ENCODE data around the gene ZNF48.

Gene ZNF48

GRCh38 chr16:30369091-30369937 is 25.9 kb upstream of the ZNF48 start:
- Histone ChIP-seq H3K4me3 (ENCODE audit: low read depth, low read length) (peak overlapping the region; percentile 73), H3K9me3 (ENCODE audit: severe bottlenecking) (no peaks in the 10 kb centered on the region), H3K36me3 (peaks cover 38% of the 10 kb centered on the region), H3K27me3 (ENCODE audit: insufficient read depth, low read depth, severe bottlenecking) (no peaks in the 10 kb centered on the region), H3K27ac (peak overlapping the region; percentile 64)
- TF ChIP-seq, protein P1, sequence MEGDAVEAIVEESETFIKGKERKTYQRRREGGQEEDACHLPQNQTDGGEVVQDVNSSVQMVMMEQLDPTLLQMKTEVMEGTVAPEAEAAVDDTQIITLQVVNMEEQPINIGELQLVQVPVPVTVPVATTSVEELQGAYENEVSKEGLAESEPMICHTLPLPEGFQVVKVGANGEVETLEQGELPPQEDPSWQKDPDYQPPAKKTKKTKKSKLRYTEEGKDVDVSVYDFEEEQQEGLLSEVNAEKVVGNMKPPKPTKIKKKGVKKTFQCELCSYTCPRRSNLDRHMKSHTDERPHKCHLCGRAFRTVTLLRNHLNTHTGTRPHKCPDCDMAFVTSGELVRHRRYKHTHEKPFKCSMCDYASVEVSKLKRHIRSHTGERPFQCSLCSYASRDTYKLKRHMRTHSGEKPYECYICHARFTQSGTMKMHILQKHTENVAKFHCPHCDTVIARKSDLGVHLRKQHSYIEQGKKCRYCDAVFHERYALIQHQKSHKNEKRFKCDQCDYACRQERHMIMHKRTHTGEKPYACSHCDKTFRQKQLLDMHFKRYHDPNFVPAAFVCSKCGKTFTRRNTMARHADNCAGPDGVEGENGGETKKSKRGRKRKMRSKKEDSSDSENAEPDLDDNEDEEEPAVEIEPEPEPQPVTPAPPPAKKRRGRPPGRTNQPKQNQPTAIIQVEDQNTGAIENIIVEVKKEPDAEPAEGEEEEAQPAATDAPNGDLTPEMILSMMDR (IDR thresholded peaks at IDR 0.05; ENCODE audit: low read depth, low read length) = no peak
- DNase-seq = no peak

DNA sequence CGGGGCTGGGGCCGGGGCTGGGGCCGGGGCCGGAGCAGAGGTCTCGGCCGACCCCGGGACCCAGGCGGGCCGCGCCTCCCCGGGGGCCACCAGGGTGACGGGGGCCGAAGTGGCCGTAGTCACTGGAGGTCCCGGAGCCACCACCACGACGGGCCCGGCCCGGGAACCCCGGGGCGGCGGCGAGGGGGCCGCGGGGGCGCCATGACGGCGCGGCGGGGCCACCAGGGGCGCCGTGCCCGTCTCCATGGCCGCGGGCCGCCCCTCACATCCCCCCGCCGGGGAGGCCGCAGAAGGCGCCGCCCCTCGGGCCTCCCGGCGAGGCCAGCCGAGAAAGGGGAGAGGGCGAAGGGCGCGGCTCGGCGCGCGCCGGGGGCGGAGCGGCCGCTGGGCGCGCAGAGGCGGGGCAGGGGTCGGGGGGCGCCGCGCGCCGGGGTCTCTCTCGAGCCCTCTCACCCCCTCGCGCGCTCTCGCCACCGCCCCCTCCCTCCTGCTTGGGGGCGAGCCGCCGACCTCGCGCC is 25.2 kb upstream of the ZNF48 start:
- TF ChIP-seq, protein P1 (IDR thresholded peaks at IDR 0.05; ENCODE audit: low read depth, low read length) = no peak
- Histone ChIP-seq H3K4me3 (ENCODE audit: low read depth, low read length) (peak overlapping the region; percentile 73), H3K27me3 (ENCODE audit: insufficient read depth, low read depth, severe bottlenecking) (no peaks in the 10 kb centered on the region), H3K27ac (peak overlapping the region; percentile 64), H3K9me3 (ENCODE audit: severe bottlenecking) (no peaks in the 10 kb centered on the region), H3K36me3 (peaks cover 31% of the 10 kb centered on the region)
- no peak for DNase-seq

DNA sequence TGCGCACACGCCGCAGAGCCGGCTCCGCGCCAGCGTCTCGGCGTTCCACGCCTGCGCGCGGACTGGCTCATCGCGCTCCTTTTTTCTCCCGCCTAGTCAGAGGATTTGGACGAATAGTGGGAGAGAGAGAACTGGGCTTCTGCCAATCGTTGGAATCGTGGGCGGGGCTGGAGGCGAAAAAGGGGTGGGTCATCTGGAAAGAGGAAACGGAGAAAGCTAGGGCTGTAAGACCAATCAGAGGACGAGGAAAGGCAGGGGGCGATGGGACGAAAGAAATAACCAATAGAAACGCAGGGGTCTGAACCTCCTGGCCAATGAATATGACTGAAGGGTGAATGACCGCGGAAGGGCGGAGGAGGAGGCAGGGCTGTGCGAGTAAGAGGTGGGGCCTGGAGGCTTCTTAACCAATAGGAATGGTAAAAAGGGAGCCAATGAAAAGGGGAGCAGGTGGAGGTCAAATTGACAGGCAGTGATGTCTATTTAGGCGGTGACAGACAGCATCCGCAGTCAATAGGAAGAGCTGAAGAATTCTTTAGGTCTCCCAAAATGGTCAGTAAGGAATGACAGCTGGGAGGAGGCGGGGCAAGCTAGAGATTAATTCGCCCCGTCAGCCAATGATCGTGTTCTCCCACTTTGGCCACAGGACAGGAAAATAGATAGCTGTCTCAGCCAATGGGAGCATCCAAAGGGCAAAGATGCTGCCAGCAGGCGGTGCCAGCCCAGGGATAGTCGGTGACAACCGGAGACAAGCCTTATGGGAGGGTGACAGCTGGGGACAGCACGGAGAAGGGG is 24.6 kb upstream of the ZNF48 start, which contains the start of gene TBC1D10B:
TSS of gene TBC1D10B (minus strand) at position 39 of the 792 bp plus-strand sequence. CDS start 311 bp downstream, outside the sequence.
- H3K27ac ChIP-seq = peak within 1 kb of the TSS; percentile 90
- peak; percentile 100 for DNase-seq
- peaks cover 24% of the 10 kb centered on the region for H3K36me3 ChIP-seq
- no peaks in the 10 kb centered on the region for H3K27me3 ChIP-seq (ENCODE audit: insufficient read depth, low read depth, severe bottlenecking)
- TF ChIP-seq, protein P1 (IDR thresholded peaks at IDR 0.05; ENCODE audit: low read depth, low read length) = peak; percentile 40
- peak within 1 kb of the TSS; percentile 73 for H3K4me3 ChIP-seq (ENCODE audit: low read depth, low read length)
- no peaks in the 10 kb centered on the region for H3K9me3 ChIP-seq (ENCODE audit: severe bottlenecking)

GRCh38 chr16:30371248-30371816 is 23.9 kb upstream of the ZNF48 start:
- DNase-seq = no peak
- Histone ChIP-seq H3K27ac (peak overlapping the region; percentile 90), H3K9me3 (ENCODE audit: severe bottlenecking) (no peaks in the 10 kb centered on the region), H3K27me3 (ENCODE audit: insufficient read depth, low read depth, severe bottlenecking) (no peaks in the 10 kb centered on the region), H3K4me3 (ENCODE audit: low read depth, low read length) (peak overlapping the region; percentile 45), H3K36me3 (peaks cover 18% of the 10 kb centered on the region)
- TF ChIP-seq, protein P1 (IDR thresholded peaks at IDR 0.05; ENCODE audit: low read depth, low read length) = no peak

DNA sequence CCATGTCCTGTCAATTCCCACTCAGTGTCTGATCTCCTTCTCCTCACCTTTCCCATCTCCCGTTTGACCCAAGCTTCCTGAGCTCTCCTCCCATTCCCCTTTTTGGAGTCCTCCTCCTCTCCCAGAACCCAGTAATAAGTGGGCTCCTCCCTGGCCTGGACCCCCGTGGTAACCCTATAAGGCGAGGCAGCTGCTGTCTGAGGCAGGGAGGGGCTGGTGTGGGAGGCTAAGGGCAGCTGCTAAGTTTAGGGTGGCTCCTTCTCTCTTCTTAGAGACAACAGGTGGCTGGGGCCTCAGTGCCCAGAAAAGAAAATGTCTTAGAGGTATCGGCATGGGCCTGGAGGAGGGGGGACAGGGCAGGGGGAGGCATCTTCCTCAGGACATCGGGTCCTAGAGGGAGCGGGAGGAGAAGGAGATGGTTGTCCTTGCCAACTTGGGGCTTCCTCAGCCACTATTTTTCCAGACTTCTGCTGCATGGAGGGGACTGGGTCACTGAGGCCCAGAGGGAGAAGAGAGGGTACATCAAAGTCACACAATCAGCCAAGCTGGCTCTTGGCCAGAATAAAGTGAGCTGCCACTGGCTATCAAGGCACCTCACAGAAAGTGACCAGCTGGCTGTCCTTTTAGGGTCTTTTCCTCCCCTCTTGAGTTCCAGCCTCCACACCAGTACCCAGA is 23.0 kb upstream of the ZNF48 start:
- no peak overlapping the region for H3K4me3 ChIP-seq (ENCODE audit: low read depth, low read length)
- peak overlapping the region; percentile 90 for H3K27ac ChIP-seq
- TF ChIP-seq, protein P1 (IDR thresholded peaks at IDR 0.05; ENCODE audit: low read depth, low read length) = no peak
- H3K9me3 ChIP-seq (ENCODE audit: severe bottlenecking) = no peaks in the 10 kb centered on the region
- no peaks in the 10 kb centered on the region for H3K27me3 ChIP-seq (ENCODE audit: insufficient read depth, low read depth, severe bottlenecking)
- H3K36me3 ChIP-seq = peaks cover 12% of the 10 kb centered on the region
- DNase-seq = no peak
